ENCODE data around the gene TMEM44.

TMEM44 gene, protein sequence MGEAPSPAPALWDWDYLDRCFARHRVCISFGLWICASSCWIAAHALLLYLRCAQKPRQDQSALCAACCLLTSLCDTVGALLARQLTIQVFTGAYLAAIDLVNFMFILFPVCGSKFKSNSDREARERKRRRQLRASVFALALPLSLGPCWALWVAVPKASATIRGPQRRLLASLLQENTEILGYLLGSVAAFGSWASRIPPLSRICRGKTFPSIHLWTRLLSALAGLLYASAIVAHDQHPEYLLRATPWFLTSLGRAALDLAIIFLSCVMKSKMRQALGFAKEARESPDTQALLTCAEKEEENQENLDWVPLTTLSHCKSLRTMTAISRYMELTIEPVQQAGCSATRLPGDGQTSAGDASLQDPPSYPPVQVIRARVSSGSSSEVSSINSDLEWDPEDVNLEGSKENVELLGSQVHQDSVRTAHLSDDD

DNA sequence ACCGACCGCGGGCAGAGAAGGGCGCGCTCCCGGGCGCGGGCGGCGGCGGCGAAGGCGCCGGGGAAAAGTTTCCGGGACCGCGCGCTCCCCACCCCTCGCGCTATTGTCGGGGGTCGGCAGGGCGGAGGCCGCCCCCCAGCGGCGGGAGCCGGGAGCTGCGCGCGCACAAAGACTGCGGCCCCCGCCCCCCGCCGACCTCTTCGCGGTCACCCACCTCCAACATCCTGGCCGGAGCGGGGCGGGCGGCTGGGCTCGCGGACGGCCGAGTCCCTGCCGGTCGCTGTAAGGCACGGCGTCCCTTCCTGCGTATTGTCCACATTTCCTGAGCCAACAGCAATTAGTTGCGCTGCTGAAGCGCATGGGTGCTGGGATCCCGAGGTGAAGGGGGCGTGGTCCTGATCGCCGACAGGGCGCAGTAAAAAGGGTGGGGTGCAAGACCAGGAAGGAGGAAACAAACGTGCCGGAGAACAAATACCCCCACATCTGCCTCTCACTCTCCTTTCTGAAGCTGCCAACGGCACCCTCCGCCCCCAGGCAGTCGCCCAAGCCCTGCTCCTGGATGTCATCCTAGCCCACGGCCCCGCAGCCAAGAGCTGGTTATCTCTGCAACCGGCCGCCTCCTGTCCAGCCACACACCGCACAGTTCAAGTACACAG lies at the start of gene TMEM44:
Gene TMEM44 (minus strand): TSS at position 71 of the 656 bp plus-strand sequence. CDS start 204 bp downstream, outside the sequence.
- Mint-ChIP-seq H3K36me3 (no peaks in the 10 kb centered on the region), H3K9me3 (no peaks in the 10 kb centered on the region), H3K27ac (peak within 1 kb of the TSS; percentile 23), H3K4me1 (peaks cover 4% of the 10 kb centered on the region), H3K4me3 (peak within 1 kb of the TSS; percentile 83), H3K27me3 (no peaks in the 10 kb centered on the region)

DNA sequence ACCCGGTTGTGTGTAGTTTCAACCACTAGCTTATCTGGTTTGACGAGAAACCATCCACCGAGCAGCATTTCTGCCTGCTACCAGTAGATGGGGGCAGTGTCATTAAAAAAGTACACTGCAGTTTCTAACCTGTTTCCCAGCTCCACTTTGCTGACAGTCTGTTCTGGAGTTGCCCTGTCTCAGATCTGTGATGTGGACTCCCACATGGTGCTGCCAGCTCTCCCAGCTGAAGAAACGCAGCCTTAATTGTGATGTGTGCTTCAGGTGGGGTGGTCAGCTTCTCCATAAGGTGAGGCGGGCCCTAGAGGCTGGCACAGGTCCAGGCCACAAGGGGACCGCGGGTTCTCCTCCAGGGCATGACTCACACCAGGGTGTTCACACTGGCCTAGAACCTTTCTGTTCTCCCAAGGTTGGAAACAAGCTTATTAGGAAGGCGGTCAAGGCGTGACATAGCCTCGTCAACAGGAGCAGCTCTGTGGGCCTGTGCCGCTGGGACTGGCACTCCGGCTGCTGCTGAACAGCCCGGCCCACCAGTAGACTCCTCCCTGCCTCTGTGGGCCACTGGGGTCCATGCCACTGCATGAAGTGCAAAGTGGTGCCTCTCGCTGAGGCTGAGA lies 49.6 kb upstream of the TMEM44 start:
- H3K27ac Mint-ChIP-seq: peak overlapping the region; percentile 55
- peaks cover 41% of the 10 kb centered on the region for H3K4me1 Mint-ChIP-seq
- no peaks in the 10 kb centered on the region for H3K9me3 Mint-ChIP-seq
- peaks cover 5% of the 10 kb centered on the region for H3K27me3 Mint-ChIP-seq
- H3K4me3 Mint-ChIP-seq: no peak overlapping the region
- H3K36me3 Mint-ChIP-seq: no peaks in the 10 kb centered on the region

DNA sequence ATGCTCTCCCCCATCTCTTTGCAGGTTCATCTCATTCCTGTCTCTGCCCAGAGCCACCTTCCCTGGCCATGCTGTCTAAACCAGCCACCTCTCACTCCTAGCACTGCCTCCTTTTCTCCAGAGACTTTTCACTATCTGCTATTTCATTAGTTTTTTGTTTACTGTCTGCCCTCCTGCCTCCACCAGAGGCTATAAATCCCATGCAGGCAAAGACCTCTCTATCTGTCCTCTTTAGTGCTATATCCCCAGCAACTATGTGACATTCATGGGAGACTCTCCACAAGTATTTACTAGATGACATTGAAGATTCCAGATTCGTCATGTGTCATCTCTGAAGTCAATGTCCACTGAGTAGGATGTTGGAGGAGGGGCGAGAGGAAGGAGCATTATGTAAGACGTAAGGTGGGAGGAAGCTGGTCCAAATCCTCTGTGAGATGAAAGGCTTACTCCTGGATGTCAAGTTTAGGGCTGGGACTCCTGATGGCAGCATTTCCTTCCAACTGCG lies 49.0 kb upstream of the TMEM44 start:
- H3K4me1 Mint-ChIP-seq: peaks cover 38% of the 10 kb centered on the region
- no peak overlapping the region for H3K27ac Mint-ChIP-seq
- no peak overlapping the region for H3K4me3 Mint-ChIP-seq
- H3K27me3 Mint-ChIP-seq: peaks cover 3% of the 10 kb centered on the region
- H3K9me3 Mint-ChIP-seq: no peaks in the 10 kb centered on the region
- no peaks in the 10 kb centered on the region for H3K36me3 Mint-ChIP-seq

DNA sequence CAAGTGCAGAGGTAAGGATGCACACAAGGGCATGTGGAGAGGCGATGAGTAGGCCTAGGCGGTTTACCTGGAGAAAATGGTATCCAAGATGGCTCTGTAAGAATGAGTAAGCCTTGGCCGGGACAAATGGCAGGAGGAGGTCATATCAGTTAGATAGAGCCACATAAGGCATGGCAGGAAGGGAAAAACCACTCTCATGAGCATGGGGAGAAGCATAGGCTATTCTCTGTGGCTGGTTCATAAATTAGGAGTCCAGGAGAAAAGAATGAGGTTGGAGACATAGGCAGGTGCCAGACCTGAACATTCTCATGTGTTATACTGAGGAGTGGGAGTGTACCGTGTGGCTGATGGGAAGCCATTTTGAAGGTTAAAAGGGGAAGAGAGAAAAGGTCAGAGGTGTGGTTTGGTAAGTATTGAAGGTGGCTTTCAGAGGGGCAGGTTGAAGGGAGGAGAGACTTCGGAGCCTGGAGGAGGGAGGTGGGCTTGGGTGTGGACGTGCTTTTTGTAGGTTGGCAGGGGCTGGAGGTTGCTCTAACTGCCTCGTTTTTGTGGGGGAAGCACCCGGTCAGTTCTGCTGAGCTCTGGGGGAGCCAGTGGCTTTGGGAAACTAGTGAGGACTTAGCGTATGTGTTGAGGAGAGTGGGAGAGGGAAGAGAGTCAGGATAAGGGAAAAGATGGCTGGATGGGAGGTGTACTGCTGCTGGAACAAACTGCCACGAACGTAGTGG lies 47.8 kb upstream of the TMEM44 start:
- Mint-ChIP-seq H3K36me3 (no peaks in the 10 kb centered on the region), H3K27ac (no peak overlapping the region), H3K27me3 (peaks cover 1% of the 10 kb centered on the region), H3K9me3 (no peaks in the 10 kb centered on the region), H3K4me1 (peaks cover 41% of the 10 kb centered on the region), H3K4me3 (no peak overlapping the region)

DNA sequence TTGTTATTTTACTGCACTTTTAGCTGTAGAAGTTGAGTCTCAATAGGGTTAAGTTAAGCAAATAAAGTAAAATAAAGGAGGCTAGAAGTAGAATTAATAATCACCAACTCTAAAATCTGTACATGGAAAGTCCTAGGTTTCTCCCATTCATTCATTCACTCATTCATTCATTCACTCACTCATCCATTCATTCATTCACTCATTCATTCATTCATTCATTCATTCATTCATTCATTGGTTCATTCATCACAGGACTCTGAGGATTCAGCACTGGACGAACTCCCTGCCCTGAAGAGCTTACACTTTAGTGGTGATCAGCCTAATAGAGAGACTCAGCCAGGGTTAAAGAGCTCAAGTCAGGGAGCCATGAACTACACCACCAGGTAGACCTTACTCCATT lies 43.3 kb upstream of the TMEM44 start:
- H3K9me3 Mint-ChIP-seq: no peaks in the 10 kb centered on the region
- H3K4me3 Mint-ChIP-seq: no peak overlapping the region
- H3K36me3 Mint-ChIP-seq: no peaks in the 10 kb centered on the region
- H3K4me1 Mint-ChIP-seq: peaks cover 32% of the 10 kb centered on the region
- H3K27ac Mint-ChIP-seq: peak overlapping the region; percentile 10
- no peaks in the 10 kb centered on the region for H3K27me3 Mint-ChIP-seq

DNA sequence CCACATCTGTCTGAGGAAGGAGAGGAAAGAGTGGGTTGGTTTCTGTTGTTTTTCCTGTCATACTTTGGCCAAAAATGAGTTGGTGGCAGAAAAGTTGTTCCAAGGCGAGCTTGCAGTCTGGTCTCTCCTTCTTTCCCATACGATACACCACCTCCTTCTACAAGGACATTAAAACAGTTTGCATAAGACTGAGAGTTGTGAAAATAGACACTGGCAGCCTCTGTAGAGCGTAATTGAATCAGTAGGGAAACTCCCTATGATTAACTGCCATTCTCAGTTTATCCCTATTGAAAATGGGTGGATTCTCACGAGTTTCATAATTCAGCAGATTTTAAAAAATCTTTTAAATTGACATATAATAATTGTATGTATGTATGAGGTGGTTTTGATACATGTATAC lies 42.5 kb upstream of the TMEM44 start:
- H3K4me3 Mint-ChIP-seq: peak overlapping the region; percentile 69

DNA sequence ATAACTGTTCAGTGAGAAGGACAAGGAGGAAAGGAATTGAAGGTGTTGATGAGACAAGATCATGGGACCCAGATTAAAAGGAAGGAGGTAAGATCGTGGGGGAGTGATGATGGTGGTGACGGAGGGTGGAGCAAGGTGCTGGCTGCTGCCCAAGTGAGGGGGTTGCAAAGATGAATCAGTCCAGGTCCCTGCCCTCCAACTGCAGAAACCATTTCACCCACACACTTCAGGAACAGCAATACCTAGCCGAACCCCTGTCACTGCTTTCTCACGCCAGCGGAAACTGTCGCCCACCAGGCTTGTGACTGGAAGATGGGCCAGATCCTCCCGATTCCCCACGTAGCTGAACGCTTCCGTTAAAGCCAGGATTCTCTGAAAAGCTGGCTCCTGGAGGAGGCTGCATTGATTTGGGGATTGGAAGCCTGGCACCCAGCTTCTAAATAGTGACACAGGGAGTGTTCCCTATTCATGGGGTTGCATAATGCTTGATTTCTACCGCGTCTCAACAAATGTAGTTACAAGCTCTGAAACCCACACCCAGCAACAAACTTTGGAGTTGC lies 41.9 kb upstream of the TMEM44 start:
- H3K4me1 Mint-ChIP-seq: peaks cover 42% of the 10 kb centered on the region

More for the DNA sequence above, 42.5 kb upstream of the TMEM44 start:
- no peaks in the 10 kb centered on the region for H3K9me3 Mint-ChIP-seq
- H3K27ac Mint-ChIP-seq: peak overlapping the region; percentile 96
- H3K4me1 Mint-ChIP-seq: peaks cover 37% of the 10 kb centered on the region
- H3K36me3 Mint-ChIP-seq: no peaks in the 10 kb centered on the region
- H3K27me3 Mint-ChIP-seq: no peaks in the 10 kb centered on the region

DNA sequence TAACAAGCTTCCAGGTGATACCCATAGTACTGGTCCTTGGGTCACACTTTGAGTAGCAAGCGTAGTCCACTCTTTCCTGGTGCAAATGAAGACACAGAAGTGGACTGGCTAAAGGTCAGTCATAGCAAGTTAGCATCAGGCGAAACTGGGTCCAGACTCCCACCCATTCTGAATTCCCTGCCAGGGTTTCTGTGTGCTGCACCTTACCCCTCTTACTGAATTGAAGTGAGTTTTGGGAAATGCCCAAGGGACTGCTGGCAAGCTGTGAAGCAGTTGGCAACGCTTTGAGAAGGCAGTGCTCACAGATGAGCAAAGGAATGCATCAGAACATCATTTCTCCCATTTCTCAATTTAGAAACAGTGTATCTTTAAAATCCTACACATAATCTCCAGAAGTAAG lies 40.5 kb upstream of the TMEM44 start:
- Mint-ChIP-seq H3K27me3 (no peaks in the 10 kb centered on the region), H3K27ac (no peak overlapping the region), H3K4me1 (peaks cover 48% of the 10 kb centered on the region), H3K4me3 (peak overlapping the region; percentile 11), H3K36me3 (peaks cover 1% of the 10 kb centered on the region), H3K9me3 (no peaks in the 10 kb centered on the region)

More for the DNA sequence above, 41.9 kb upstream of the TMEM44 start:
- Mint-ChIP-seq H3K9me3 (no peaks in the 10 kb centered on the region), H3K27me3 (no peaks in the 10 kb centered on the region), H3K4me3 (peak overlapping the region; percentile 69), H3K36me3 (no peaks in the 10 kb centered on the region), H3K27ac (peak overlapping the region; percentile 96)

DNA sequence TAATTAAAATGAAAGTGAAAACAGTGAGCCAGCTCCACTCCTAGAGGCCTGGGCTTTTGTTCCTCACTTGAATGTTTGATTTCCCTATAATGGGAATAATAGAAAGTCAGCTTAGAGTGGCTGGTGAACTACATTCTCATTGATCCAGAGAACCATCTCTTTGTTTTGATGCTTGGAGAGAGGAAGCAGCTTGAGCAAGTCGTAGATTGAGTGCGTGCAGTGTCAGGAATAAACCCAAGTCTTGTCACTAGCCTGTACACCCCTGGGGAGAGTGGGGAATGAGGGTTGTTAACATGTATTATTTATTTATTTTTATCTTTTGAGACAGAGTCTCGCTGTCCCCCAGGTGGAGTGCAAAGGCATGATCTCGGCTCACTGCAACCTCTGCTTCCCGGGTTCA lies 39.7 kb upstream of the TMEM44 start:
- no peaks in the 10 kb centered on the region for H3K9me3 Mint-ChIP-seq
- no peaks in the 10 kb centered on the region for H3K27me3 Mint-ChIP-seq
- H3K27ac Mint-ChIP-seq: peak overlapping the region; percentile 99
- peaks cover 6% of the 10 kb centered on the region for H3K36me3 Mint-ChIP-seq
- peaks cover 55% of the 10 kb centered on the region for H3K4me1 Mint-ChIP-seq
- peak overlapping the region; percentile 100 for H3K4me3 Mint-ChIP-seq

DNA sequence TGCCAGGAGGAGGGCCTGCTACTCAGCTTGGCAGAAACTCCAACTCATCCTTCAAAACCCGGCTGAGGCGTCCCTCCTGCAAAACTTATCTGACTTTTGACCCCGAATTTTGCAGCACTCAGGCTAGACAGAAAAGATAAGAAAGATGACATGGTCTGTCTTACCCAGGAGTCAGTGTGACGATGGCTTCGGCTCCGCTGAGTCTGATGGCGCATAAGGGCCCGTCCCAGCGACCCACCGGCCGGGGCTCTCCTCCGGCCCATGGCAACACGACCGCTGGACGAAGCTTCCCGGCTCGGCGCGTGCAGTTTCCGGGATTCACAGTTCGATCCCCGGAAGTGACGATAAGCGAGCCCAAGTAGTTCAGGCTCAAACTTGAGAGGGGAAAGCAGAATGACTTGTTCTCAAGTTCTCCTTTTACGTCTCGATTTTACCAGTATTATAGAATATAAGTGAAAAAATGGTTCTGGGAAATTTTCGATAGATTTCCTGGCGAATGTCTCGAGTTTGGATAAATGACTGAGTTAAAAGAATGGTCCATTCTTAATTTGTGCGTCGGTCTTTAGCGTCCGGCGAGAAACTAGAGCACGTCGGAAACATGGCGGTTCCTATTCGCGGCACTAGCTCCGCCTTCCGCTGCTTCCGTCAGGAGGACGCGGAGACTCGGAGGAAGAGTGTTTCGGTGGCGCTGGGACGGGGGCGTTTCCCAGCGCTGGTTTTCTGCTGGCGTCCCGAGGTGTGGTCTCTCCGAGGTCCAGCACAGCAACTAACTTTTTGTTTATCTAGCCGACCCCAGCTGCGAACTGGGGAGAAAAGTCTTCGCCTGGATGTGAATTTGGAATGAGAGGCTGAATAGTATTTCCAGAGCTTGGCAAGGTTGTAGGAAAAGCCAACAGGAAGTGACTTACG lies 38.9 kb upstream of the TMEM44 start, which contains the start of gene LSG1:
Gene LSG1 (minus strand): TSS at position 292 of the 909 bp plus-strand sequence. CDS start 29 bp downstream, at position 263.
- peaks cover 60% of the 10 kb centered on the region for H3K4me1 Mint-ChIP-seq
- peaks cover 9% of the 10 kb centered on the region for H3K36me3 Mint-ChIP-seq
- no peaks in the 10 kb centered on the region for H3K27me3 Mint-ChIP-seq
- peak within 1 kb of the TSS; percentile 100 for H3K4me3 Mint-ChIP-seq
- H3K9me3 Mint-ChIP-seq: no peaks in the 10 kb centered on the region
- H3K27ac Mint-ChIP-seq: peak within 1 kb of the TSS; percentile 99

DNA sequence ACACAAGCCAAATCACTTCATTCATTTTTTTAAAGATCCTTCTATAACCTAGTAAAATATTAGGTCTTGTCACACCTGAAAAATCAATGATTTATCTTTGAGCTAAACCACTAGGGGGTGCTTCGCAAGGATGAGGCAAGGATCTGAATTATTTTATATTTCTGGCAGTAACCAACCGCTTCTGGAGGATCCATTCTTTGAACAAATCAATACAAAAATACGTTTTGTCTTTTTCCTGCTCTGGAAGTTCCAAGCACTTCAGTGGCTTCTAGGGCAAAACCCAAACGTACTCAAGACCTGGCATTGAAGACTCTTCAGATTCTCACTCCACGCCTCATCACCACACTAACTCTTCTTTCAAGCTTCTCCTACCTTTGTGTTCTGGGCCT lies 38.3 kb upstream of the TMEM44 start:
- peaks cover 9% of the 10 kb centered on the region for H3K36me3 Mint-ChIP-seq
- peaks cover 57% of the 10 kb centered on the region for H3K4me1 Mint-ChIP-seq
- H3K4me3 Mint-ChIP-seq: peak overlapping the region; percentile 100
- peak overlapping the region; percentile 99 for H3K27ac Mint-ChIP-seq
- no peaks in the 10 kb centered on the region for H3K9me3 Mint-ChIP-seq
- no peaks in the 10 kb centered on the region for H3K27me3 Mint-ChIP-seq

DNA sequence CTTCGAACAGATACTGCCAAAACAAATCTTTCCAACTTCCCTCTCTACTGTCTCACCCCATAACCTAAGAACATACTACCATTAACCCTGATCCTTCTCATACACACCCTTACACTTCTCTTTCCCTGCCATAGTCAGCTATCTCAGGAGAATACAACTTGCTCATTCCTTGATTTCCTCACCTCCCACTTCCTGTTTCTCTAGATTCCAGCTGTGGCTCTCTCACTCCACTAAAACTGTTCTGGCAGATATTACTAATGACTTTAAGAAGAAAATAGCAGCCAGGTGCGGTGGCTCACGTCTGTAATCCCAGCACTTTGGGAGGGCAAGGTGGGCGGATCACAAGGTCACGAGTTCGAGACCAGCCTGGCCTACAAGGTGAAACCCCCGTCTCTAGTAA lies 34.1 kb upstream of the TMEM44 start:
- H3K36me3 Mint-ChIP-seq: peaks cover 19% of the 10 kb centered on the region
- H3K4me3 Mint-ChIP-seq: no peak overlapping the region
- no peaks in the 10 kb centered on the region for H3K9me3 Mint-ChIP-seq
- H3K27me3 Mint-ChIP-seq: no peaks in the 10 kb centered on the region
- peaks cover 36% of the 10 kb centered on the region for H3K4me1 Mint-ChIP-seq
- H3K27ac Mint-ChIP-seq: no peak overlapping the region

DNA sequence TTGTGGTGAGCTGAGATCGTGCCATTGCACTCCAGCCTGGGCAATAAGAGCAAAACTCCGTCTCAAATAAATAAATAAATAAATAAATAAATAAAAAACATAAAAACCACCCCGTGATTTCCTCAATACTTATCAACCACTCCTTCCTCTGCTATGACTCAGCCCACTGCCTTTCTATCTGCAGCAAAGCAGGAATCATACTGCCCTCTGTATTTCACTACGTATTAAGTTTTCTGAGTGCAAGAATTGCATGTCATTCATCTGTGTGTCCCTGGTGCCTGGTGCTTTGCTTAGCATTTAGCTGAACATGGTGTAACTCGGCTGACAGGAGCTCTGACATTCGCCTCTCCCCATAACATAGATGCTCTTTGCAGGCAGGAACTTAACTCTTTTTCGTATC lies 31.6 kb upstream of the TMEM44 start:
- peaks cover 22% of the 10 kb centered on the region for H3K36me3 Mint-ChIP-seq

DNA sequence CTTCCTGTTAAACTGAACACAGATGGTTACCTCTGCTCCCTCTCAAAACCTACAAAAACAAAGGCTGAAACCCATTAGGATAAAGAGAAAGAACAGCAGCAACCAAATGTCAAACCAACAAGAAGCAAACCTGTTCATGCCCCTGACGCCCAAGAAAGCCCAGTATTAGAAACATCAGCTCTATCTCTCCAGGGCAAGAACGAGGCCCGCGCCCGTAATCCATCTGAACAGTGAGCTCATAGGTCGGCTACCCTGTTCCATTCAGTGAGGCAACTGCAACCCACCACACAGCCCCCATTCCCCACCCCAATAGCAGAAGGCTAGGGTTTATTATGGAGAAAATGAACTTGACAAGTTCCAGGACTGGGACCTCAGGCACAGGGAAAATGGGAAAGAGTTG lies 28.7 kb upstream of the TMEM44 start:
- Mint-ChIP-seq H3K9me3 (no peaks in the 10 kb centered on the region), H3K27me3 (no peaks in the 10 kb centered on the region), H3K36me3 (peaks cover 23% of the 10 kb centered on the region), H3K4me3 (no peak overlapping the region), H3K4me1 (peaks cover 21% of the 10 kb centered on the region), H3K27ac (no peak overlapping the region)

More for the DNA sequence above, 31.6 kb upstream of the TMEM44 start:
- no peak overlapping the region for H3K27ac Mint-ChIP-seq
- H3K4me3 Mint-ChIP-seq: no peak overlapping the region
- peaks cover 37% of the 10 kb centered on the region for H3K4me1 Mint-ChIP-seq
- H3K9me3 Mint-ChIP-seq: no peaks in the 10 kb centered on the region
- no peaks in the 10 kb centered on the region for H3K27me3 Mint-ChIP-seq
